ENCODE measurements around the gene HGF.

HGF gene

GRCh38 chr7:81721437-81721836 is 48.4 kb downstream of the HGF start:
- Histone ChIP-seq H3K4me3 (ENCODE audit: low read depth, low read length) (no peak overlapping the region), H3K27me3 (ENCODE audit: insufficient read depth, low read length) (no peaks in the 10 kb centered on the region), H3K4me1 (ENCODE audit: control insufficient read depth, insufficient read depth, low read length, unreplicated experiment) (peaks cover 15% of the 10 kb centered on the region), H2AFZ (ENCODE audit: low read length, unreplicated experiment) (no peak overlapping the region), H3K27ac (ENCODE audit: low read depth, low read length) (no peak overlapping the region), H3K36me3 (ENCODE audit: insufficient read depth, low read length) (peaks cover 13% of the 10 kb centered on the region), H3K79me2 (ENCODE audit: control insufficient read depth, insufficient read depth, low read length, unreplicated experiment) (no peaks in the 10 kb centered on the region)

GRCh38 chr7:81719865-81720264 is 50.0 kb downstream of the HGF start:
- Histone ChIP-seq H3K36me3 (ENCODE audit: insufficient read depth, low read length) (peaks cover 9% of the 10 kb centered on the region), H2AFZ (ENCODE audit: low read length, unreplicated experiment) (no peak overlapping the region), H3K4me3 (ENCODE audit: low read depth, low read length) (no peak overlapping the region), H3K4me1 (ENCODE audit: control insufficient read depth, insufficient read depth, low read length, unreplicated experiment) (peaks cover 10% of the 10 kb centered on the region), H3K27me3 (ENCODE audit: insufficient read depth, low read length) (no peaks in the 10 kb centered on the region), H3K27ac (ENCODE audit: low read depth, low read length) (no peak overlapping the region), H3K79me2 (ENCODE audit: control insufficient read depth, insufficient read depth, low read length, unreplicated experiment) (no peaks in the 10 kb centered on the region)

DNA sequence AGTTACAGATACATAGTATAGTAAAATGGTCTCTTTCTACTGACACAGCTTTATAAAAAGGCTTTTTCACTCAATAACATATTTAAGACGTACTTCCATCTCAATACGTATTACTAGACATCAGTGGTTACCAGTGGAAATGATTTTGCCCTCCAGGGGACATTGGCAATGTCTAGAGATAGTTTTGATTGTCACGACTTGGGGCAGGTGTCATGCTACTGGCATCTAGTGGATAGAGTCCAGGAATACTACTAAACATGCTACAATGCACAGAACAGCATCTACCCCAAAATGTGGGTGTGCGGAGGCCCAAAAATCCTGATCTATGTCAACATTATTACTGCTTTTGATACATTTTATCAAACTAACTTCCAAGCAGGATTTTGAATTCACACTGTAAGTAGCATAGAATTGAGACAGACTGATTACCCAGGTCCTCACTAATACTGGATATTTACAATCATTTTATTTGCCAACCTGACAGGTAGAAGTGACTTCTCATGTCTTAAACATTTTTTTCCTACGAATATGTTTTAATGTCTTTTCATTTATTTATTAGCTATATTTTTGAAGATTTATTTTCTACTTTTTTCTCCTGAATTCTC is 53.8 kb downstream of the HGF start:
- Histone ChIP-seq H3K27ac (ENCODE audit: low read depth, low read length) (peak overlapping the region; percentile 41), H3K4me3 (ENCODE audit: low read depth, low read length) (no peak overlapping the region), H3K36me3 (ENCODE audit: insufficient read depth, low read length) (no peaks in the 10 kb centered on the region), H3K79me2 (ENCODE audit: control insufficient read depth, insufficient read depth, low read length, unreplicated experiment) (no peaks in the 10 kb centered on the region), H3K27me3 (ENCODE audit: insufficient read depth, low read length) (no peaks in the 10 kb centered on the region), H2AFZ (ENCODE audit: low read length, unreplicated experiment) (peak overlapping the region; percentile 64), H3K4me1 (ENCODE audit: control insufficient read depth, insufficient read depth, low read length, unreplicated experiment) (peaks cover 6% of the 10 kb centered on the region)

DNA sequence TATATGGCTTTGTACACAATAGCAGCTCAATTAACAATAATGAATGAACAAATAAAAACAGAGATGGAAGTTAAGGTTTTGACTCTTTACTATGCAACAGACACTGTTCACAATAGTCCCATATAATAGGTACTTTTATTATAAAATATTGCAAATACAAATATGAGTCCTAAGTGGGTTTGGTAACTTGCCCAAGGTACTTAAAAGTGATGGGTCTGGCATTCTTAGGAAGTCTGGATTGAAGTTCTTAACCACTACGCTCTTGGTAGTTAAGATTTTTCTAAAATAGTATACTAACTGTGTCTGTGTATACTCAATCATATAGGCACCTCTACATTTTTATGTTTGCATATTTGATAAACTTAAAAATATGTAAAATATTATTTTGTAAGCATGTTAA is 55.5 kb downstream of the HGF start:
- Histone ChIP-seq H2AFZ (ENCODE audit: low read length, unreplicated experiment) (no peak overlapping the region), H3K27me3 (ENCODE audit: insufficient read depth, low read length) (no peaks in the 10 kb centered on the region), H3K27ac (ENCODE audit: low read depth, low read length) (no peak overlapping the region), H3K79me2 (ENCODE audit: control insufficient read depth, insufficient read depth, low read length, unreplicated experiment) (no peaks in the 10 kb centered on the region), H3K4me1 (ENCODE audit: control insufficient read depth, insufficient read depth, low read length, unreplicated experiment) (peaks cover 6% of the 10 kb centered on the region), H3K4me3 (ENCODE audit: low read depth, low read length) (no peak overlapping the region), H3K36me3 (ENCODE audit: insufficient read depth, low read length) (peaks cover 6% of the 10 kb centered on the region; the same call in 1 of the 2 replicates)

GRCh38 chr7:81710751-81711150 is 59.1 kb downstream of the HGF start:
- Histone ChIP-seq H3K4me1 (ENCODE audit: control insufficient read depth, insufficient read depth, low read length, unreplicated experiment) (peaks cover 4% of the 10 kb centered on the region), H3K27ac (ENCODE audit: low read depth, low read length) (no peak overlapping the region), H3K27me3 (ENCODE audit: insufficient read depth, low read length) (no peaks in the 10 kb centered on the region), H3K4me3 (ENCODE audit: low read depth, low read length) (no peak overlapping the region), H2AFZ (ENCODE audit: low read length, unreplicated experiment) (no peak overlapping the region), H3K79me2 (ENCODE audit: control insufficient read depth, insufficient read depth, low read length, unreplicated experiment) (no peaks in the 10 kb centered on the region), H3K36me3 (ENCODE audit: insufficient read depth, low read length) (peaks cover 9% of the 10 kb centered on the region)

DNA sequence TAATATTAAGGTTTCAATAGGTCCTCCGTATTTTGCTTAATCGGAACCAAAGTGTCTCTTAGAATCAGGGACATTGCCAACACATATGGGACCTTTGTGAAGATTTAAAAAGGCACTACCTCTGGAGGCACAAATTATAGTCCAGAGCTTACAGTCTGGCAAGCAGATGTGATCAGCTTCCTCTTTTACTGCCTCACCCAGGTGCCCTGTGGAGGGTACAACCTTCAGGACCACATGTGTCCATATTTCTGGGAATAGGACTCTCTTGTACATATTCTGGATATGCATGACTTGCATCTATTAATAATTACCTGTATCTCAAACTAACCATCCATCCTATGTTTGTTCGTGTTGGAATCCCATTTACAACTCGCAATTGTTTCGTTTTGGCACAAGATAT is 60.0 kb downstream of the HGF start:
- peaks cover 8% of the 10 kb centered on the region for H3K4me1 ChIP-seq (ENCODE audit: control insufficient read depth, insufficient read depth, low read length, unreplicated experiment)
- H3K4me3 ChIP-seq (ENCODE audit: low read depth, low read length), result no peak overlapping the region
- no peak overlapping the region for H3K27ac ChIP-seq (ENCODE audit: low read depth, low read length)

DNA sequence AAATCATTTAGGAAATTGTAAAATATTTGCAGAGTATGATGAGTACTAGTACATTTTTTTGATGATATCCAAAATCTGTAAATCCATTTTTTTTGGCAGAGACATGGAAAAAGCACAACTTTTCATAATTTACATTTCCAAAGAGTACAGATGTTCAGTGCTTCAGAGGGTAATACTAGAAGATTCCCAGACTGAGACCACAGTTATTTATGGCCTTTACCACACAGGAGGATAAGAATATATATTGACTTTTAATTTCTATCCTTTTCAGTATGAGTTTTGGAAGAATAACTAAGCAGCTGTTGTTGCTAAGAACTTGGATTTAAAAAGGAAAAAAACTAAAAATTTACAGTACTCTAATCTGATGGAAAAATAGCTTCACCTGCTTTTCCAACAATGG is 61.9 kb downstream of the HGF start:
- Histone ChIP-seq H3K27me3 (ENCODE audit: insufficient read depth, low read length) (no peaks in the 10 kb centered on the region), H3K79me2 (ENCODE audit: control insufficient read depth, insufficient read depth, low read length, unreplicated experiment) (no peaks in the 10 kb centered on the region), H2AFZ (ENCODE audit: low read length, unreplicated experiment) (no peak overlapping the region), H3K27ac (ENCODE audit: low read depth, low read length) (no peak overlapping the region), H3K4me1 (ENCODE audit: control insufficient read depth, insufficient read depth, low read length, unreplicated experiment) (peaks cover 14% of the 10 kb centered on the region), H3K4me3 (ENCODE audit: low read depth, low read length) (no peak overlapping the region), H3K36me3 (ENCODE audit: insufficient read depth, low read length) (peaks cover 9% of the 10 kb centered on the region)

More for the DNA sequence above, 60.0 kb downstream of the HGF start:
- H3K79me2 ChIP-seq (ENCODE audit: control insufficient read depth, insufficient read depth, low read length, unreplicated experiment), result no peaks in the 10 kb centered on the region
- H2AFZ ChIP-seq (ENCODE audit: low read length, unreplicated experiment), result no peak overlapping the region
- H3K36me3 ChIP-seq (ENCODE audit: insufficient read depth, low read length), result peaks cover 9% of the 10 kb centered on the region
- no peaks in the 10 kb centered on the region for H3K27me3 ChIP-seq (ENCODE audit: insufficient read depth, low read length)

DNA sequence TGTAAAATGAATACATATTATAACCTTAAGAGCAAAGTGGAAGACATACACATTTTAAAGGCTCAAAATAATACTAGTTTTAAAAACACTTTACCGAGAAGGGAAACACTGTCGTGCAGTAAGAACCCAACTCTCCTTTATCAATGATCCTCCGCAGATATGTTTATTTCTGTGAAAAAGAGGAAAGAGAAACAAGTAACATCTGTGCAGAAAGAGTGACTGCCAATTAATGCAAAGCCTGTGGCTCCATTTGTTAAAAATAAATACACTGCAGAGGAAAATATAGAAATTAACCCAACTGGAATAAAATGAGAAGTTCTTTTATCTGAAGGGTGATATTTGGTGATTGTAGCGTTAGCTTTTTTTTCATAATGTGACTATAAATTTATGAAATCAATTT is 62.7 kb downstream of the HGF start:
- peaks cover 14% of the 10 kb centered on the region for H3K4me1 ChIP-seq (ENCODE audit: control insufficient read depth, insufficient read depth, low read length, unreplicated experiment)
- no peak overlapping the region for H3K4me3 ChIP-seq (ENCODE audit: low read depth, low read length)
- no peaks in the 10 kb centered on the region for H3K27me3 ChIP-seq (ENCODE audit: insufficient read depth, low read length)
- no peak overlapping the region for H3K27ac ChIP-seq (ENCODE audit: low read depth, low read length)
- no peak overlapping the region for H2AFZ ChIP-seq (ENCODE audit: low read length, unreplicated experiment)
- H3K79me2 ChIP-seq (ENCODE audit: control insufficient read depth, insufficient read depth, low read length, unreplicated experiment), result no peaks in the 10 kb centered on the region
- H3K36me3 ChIP-seq (ENCODE audit: insufficient read depth, low read length), result peaks cover 11% of the 10 kb centered on the region

GRCh38 chr7:81705206-81705605 is 64.6 kb downstream of the HGF start:
- Histone ChIP-seq H3K27ac (ENCODE audit: low read depth, low read length) (0 out of 2 replicates have a peak overlapping the region, but pooled peaks have one; percentile 2), H3K36me3 (ENCODE audit: insufficient read depth, low read length) (peaks cover 17% of the 10 kb centered on the region), H2AFZ (ENCODE audit: low read length, unreplicated experiment) (no peak overlapping the region)

DNA sequence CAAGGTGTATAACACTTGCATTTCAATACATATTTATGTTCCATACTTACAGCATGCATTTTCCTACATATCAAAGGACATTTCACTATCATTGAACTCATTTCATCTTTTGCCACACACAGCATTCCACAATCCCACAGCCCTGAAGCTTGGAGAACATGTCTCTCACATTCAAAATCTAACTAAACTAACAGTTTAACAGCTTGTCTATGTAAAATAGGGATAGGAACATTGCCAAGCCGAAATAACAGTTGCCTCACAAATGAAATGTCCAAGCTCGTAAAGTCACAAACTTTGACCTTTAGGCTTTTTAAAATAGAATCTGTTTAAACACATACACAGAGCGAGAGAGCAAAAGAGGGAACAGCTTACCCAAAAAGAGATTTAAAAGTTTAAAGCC is 65.3 kb downstream of the HGF start:
- H3K27ac ChIP-seq (ENCODE audit: low read depth, low read length), result peak overlapping the region; percentile 2; the same call in 1 of the 2 replicates
- peaks cover 19% of the 10 kb centered on the region for H3K4me1 ChIP-seq (ENCODE audit: control insufficient read depth, insufficient read depth, low read length, unreplicated experiment)
- H3K4me3 ChIP-seq (ENCODE audit: low read depth, low read length), result no peak overlapping the region
- H2AFZ ChIP-seq (ENCODE audit: low read length, unreplicated experiment), result peak overlapping the region; percentile 20
- H3K79me2 ChIP-seq (ENCODE audit: control insufficient read depth, insufficient read depth, low read length, unreplicated experiment), result no peaks in the 10 kb centered on the region
- H3K36me3 ChIP-seq (ENCODE audit: insufficient read depth, low read length), result peaks cover 12% of the 10 kb centered on the region
- no peaks in the 10 kb centered on the region for H3K27me3 ChIP-seq (ENCODE audit: insufficient read depth, low read length)

More at GRCh38 chr7:81705206-81705605, 64.6 kb downstream of the HGF start:
- H3K4me1 ChIP-seq (ENCODE audit: control insufficient read depth, insufficient read depth, low read length, unreplicated experiment), result peaks cover 19% of the 10 kb centered on the region
- H3K27me3 ChIP-seq (ENCODE audit: insufficient read depth, low read length), result no peaks in the 10 kb centered on the region
- H3K4me3 ChIP-seq (ENCODE audit: low read depth, low read length), result no peak overlapping the region
- H3K79me2 ChIP-seq (ENCODE audit: control insufficient read depth, insufficient read depth, low read length, unreplicated experiment), result no peaks in the 10 kb centered on the region

- H3K36me3 ChIP-seq (ENCODE audit: insufficient read depth, low read length), result peaks cover 10% of the 10 kb centered on the region
- H3K27me3 ChIP-seq (ENCODE audit: insufficient read depth, low read length), result no peaks in the 10 kb centered on the region
- H3K79me2 ChIP-seq (ENCODE audit: control insufficient read depth, insufficient read depth, low read length, unreplicated experiment), result no peaks in the 10 kb centered on the region
- H3K27ac ChIP-seq (ENCODE audit: low read depth, low read length), result no peak overlapping the region; the same call in 1 of the 2 replicates
- peaks cover 21% of the 10 kb centered on the region for H3K4me1 ChIP-seq (ENCODE audit: control insufficient read depth, insufficient read depth, low read length, unreplicated experiment)
- no peak overlapping the region for H3K4me3 ChIP-seq (ENCODE audit: low read depth, low read length)
- H2AFZ ChIP-seq (ENCODE audit: low read length, unreplicated experiment), result no peak overlapping the region
Observed at GRCh38 chr7:81698965-81699364, 70.9 kb downstream of the HGF start.

Data from ACC112 (cell line).